Hematopoietic multipotent progenitor cell treated with erythropoietin and hydrocortisone succinate and interleukin-3 and kit ligand, for 17 days (in vitro differentiated cells): ENCODE results near the gene WDR36.

Experiments used
- DNase-seq: peaks from one replicate; pipeline ENCODE4 v3.0.0-alpha.2; 2015; ENCODE audit warnings: low spot score

The WDR36 gene

DNA sequence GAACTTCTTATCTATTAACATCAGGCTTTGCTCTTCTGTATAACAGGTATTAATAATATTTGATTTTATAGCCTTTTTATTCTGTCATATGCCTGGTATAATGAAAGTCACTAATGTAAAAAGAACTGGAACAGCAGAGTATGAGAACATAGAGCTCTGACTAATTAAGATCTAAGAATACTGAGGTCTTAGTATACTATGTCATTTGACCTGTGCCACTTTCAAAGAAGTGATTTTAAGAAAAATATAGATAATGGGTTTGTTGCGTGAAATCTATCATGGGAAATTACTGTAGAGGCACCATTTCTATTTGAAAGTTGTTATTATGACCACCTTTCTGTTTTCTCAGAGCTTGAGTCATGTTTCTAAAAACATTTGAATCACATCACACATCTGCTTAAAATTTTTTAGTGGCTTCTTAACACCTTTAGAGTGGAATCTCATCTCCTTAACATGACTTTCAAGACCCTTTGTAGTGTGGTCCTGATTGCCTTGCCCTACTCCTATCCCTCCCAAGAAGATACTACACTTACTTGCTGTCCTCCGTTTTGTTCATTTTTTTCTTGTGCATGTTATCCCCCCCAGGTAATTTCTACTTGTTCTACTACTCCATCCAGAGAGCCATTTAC, 14.3 kb downstream of the WDR36 start:
- DNase-seq, result no peak

DNA sequence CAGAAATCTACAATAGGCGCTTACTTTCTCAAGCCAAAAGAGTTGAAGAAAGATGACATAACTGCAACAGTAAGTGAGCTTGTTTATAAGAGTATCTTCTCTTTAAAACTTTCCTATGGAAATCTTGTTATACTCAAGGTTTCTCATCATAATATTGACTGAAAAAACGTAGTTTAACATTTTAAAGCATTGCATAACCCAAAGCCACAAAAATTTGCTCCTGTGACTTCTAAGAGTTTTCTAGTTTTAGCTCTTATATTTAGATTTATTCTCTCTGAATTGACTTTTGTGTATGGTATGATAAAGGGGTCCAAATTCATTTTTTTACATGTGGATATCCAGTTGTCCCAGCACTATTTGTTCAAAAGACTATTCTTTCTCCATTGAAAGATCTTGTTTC, 15.2 kb downstream of the WDR36 start:
- DNase-seq, result no peak

DNA sequence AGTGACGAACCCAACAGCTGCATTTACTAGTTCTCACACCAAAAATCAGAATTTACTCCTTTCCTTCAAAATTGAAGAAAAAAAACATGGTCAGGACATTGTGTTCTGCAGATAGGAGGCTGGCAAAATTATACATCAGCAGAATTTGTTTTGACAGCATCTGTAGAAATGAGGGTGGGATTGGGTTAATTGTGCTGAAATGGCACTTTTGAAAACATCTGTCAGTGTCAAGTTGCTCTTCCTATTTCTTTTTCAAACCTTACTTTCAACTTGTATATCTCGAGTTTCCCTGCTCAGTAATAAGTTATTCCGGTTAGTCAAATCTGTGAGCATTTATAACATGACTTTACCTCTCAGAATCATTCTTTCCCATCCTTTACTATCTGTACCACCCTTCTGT, 19.8 kb downstream of the WDR36 start:
- no peak for DNase-seq

DNA sequence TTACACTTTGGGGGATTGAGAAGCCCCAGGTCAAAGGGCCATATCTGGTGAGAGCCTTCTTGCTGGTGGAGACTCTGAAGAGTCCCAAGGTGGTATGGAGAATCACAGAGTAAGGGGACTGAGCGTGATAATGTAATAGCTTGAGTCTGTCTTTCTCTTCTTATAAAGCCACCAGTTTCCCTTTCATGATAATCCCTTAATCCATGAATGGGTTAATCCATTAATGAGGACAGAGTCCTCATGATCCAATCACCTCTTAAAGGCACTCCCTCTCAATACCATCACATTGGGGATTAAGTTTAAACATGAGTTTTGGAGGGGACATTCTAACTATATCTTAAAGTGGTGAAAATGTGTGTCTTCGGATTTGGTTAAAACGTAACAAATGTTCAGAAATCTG, 21.5 kb downstream of the WDR36 start:
- DNase-seq, result no peak

DNA sequence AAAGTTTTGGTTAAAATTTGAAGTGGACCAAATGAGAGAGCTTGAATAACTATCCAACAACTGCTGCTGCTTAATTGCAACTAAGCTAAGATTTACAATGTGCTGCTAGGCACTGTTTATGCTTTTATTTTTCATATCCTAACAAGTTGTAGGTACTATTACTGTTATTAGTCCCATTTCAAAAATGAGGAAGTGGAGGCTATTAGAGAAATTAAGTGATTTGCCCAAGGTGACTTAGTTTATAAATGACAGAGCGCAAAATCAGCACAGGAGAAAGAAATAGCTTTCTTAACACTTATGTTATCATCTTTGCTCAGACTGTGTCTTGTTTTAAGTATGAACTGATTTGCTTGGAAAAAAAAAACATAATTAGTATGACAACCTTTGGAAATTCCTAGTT, 23.1 kb downstream of the WDR36 start:
- DNase-seq, result no peak

- DNase-seq, result no peak
Observed at GRCh38 chr5:111116550-111116949, 24.4 kb downstream of the WDR36 start.

DNA sequence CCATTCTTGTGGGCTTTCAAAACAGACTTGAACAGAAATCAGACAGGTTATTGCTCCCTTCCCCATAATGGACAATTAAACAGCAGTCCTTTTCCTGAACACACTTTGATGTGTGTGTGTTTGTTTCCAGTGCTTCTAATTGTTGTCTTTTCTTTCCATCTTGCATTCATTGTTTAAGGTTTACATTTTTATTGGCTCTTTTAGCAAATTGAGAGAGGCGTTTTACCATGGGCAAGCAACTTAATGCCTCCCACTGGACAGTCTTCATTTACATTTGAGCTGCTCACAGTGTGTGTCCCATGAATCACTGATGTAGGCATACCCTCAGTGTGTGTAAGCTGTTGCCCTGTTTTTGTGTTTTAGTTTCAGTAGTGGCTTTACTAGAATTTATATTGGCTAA, 25.0 kb downstream of the WDR36 start:
- no peak for DNase-seq

DNA sequence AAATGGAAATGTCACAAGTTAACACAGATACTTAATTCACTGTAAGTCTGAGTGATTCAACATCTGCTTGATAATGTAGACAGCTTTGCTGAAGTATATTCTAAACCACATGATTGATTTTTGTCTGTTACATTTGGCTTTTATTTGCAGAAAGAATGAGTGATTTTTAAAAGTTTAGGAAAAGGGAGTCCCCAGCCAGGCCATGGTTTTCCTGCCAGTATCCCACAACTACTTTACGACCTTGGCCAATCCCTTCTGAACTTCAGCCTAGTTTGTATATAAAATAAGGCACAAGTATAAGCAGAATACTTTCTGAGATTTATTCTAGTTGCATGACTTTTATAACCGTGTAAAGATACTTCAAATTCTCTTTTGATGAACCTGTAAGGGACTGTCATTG, 27.1 kb downstream of the WDR36 start:
- DNase-seq, result no peak

- no peak for DNase-seq
Observed at GRCh38 chr5:111119856-111120255, 27.7 kb downstream of the WDR36 start.

- DNase-seq, result no peak
Observed at GRCh38 chr5:111120911-111121310, 28.8 kb downstream of the WDR36 start.

- DNase-seq, result no peak
Observed at GRCh38 chr5:111121926-111122325, 29.8 kb downstream of the WDR36 start.

DNA sequence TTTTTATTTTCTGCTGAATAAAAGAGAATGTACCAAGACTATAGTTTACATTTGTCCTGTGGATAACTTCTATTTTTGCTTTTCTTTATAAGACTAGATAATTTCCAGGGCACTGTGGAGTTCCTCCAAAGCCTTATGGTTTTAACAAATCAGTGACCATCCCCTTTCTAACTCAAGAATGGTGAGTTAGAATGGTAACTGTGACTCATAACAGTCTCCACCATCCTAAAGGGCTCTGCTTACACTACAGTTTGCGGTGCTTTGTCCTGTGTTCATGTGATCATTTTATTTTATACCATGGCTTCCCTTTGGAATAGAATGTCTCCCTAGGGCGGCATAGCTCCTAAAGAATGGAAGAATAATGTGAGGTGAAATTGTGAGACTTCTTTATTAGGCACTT, 30.2 kb downstream of the WDR36 start:
- DNase-seq, result no peak

GRCh38 chr5:111124793-111125192, 32.6 kb downstream of the WDR36 start:
- DNase-seq, result no peak

DNA sequence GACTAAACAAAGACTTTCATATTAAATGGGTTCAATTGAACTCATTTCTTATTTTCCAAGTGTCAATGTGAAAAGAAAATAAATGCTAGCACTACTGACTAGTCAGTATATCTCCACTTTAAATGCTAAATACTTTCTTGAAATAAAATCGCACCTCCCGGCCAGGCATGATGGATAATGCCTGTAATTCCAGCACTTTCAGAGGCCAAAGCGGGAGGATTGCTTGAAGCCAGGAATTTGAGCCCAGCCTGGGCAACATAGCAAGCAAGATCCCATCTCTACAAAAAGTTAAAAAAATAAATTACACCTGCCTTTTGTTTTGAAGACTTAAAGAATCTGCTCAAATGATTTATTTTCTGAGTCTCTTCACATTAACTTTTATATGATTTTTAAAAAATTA, 34.7 kb downstream of the WDR36 start:
- no peak for DNase-seq

GRCh38 chr5:111127453-111128195, 35.5 kb downstream of the WDR36 start:
- DNase-seq, result no peak

- no peak for DNase-seq
Observed at GRCh38 chr5:111129938-111130337, 37.8 kb downstream of the WDR36 start.

DNA sequence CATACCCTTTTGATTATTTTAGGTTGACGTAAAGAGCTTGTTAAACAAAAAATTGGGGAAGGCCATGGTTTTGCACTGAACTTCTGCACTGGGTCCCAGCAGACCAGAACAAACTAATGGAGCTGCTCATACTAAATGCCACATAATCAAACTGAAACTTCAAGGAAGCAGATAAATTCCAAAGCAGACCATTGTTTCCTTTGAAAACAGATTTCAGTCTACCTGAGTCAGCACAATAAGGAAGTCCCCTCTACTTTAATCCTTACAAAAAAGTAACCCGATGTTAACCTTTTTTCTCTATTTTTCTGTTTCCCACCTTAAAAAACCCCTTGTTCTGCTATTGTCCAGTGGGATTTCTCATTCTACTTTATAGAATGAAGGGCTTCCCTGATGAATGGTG, 39.2 kb downstream of the WDR36 start:
- DNase-seq, result no peak

GRCh38 chr5:111132076-111132475, 39.9 kb downstream of the WDR36 start:
- DNase-seq, result no peak

- DNase-seq, result no peak
Observed at GRCh38 chr5:111132731-111133435, 40.7 kb downstream of the WDR36 start.

DNA sequence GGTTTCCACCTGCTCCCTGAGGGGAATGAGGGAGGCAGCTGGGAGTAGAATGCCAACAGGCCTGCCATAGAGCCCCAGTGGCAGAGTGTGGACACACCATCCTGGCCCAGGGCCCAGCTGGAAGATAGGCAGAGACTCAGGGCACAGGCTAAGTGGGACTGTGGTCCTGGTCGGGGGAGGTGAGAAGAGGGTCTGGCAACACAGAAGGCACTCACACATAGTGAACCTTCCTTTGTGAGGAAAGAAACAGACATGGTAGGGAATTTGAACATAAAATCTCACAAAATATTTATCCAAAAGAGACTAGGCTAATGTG, 41.2 kb downstream of the WDR36 start:
- no peak for DNase-seq

DNA sequence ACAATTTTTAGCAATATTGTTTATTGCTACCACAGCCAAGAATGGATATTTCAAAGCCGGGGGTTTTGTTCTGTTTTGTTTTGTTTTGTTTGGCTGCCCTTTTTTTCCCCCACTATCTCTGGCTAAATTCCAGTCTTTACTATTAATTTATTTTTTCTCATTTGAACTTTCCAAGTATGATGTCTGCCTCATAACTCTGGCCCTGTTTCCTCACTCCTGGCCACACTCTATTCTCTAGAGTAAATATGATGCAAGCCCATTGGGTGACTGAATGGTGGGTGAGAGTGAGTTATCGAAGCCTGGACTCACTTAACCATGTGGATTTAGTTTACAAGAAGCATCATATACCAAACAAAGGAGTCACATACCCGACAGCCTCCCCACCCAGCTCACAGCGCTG, 41.9 kb downstream of the WDR36 start:
- no peak for DNase-seq

DNA sequence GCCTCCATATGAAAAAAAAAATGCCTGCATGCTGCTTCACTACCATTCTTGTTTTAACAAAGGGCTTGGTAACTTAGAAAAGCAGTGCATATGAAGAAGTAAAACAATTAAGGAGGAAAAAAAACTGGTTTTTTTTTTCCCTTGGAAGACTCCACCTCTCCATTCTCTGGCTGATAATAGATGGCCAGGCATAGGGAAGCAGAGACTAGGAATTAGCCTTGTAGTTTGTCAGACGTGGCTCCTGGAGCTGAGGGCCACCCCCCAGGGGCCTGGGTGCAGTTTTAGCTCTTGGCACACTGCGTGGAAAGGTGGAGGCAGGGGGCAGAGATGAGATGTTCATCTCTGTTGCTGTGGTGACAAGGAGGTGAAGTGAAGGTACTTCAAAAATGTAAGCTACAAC, 42.7 kb downstream of the WDR36 start:
- no peak for DNase-seq

DNA sequence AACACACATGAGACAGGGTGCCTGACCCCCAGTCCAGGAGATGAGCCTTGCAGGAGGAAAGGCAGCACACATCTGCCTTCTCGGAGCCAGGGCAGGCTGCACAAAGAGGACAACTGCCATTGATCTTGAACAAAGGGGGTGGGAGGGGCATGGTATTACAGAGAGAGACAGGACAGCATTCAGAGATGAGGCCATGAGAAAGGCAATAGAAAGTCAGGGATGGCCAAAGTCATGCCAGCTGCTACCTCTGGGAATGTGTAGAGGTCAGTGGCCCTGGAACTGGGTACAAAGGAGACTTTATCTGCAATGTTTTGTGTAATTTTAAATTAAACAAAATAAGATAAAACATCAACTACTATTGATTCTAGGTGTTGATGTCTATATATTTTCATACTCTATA, 43.2 kb downstream of the WDR36 start:
- no peak for DNase-seq

DNA sequence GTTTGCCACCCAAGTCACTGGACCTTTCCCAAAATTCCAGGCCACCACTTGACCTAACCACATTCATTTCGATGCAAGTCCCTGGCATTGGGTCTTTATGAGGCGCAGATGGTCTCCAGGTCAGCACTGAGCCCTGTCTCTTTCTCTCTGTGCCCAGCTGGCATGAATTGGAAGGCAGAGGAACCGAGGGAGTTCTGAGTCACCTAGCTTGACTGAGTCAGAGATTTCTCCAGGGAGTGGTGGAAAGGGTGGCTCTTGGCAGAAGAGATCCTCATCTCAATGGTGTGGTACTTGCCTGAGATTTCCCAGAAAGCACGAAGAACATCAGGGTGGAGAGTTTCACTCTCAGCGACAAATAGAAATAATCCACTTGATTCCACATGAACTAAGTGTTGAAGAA, 43.8 kb downstream of the WDR36 start:
- DNase-seq, result no peak
